ENCODE data around the gene ZNF526.

Gene ZNF526

DNA sequence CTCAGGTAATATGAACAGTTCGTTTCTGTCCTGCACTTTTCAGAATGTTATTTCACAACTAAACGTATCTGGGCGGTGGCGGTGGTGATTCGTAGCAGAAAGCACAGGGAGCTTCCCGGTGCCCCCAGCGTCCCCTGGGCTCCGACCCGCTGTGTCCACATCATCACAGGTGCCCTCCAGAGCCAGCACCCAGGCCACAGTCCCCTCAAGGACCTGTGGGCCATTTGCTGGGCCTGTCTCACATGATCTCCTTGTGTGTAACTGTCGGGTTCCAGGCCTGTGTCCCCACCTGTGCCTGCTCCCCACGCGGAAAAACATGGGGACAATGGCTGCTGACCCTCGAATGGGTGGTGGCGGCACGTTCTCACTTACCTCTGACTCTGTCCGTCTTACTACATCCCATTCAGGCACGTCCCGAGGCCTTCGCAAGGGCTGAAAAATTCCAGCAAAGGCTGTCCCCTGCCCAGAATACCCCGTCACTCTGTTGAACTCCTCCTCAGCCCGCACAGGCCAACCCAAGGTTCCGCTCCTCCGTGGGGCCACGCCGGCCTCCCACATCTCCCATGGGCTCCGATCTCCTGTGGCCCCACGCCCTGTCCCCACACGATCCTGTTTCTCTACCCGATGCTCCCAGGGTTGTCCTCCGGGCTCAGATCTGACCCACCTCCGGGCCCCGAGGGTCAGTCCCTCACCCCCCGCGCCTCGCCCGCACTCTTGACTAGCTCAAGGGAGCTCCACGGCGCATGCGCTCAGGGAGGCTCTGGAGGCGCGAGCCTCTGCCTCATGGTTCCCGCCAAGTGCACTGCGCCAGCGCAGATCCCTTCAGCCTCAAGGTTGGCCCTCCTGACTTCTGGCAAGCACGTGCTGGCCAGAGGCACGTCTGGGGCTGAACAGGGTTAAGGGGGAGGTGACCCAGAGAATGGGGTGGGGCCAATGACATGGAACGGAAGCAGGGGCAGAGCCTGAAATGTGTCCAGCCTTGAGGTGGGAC, 23.8 kb upstream of the ZNF526 start:
- no peak for DNase-seq

DNA sequence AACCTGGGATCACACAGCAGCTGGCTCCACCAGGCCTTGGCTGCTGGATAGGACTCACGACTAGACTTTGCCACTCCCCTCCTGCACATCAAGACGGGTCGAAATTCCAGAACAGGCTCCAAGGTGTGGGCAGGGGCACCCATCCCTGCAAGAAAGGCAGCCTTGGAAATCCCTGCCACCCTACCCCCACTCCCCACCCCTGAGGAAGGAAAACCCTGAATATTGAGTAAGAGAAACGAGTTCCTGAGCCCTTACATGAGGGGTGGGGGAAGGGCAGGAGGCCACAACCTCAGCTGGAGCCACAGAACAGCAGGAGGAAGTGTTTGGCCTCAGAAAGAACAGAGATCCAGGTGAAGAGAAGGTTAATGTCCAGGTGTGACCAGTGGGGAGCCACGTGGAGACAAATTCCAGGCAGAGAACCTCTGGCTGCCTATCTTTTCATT, 22.7 kb upstream of the ZNF526 start:
- no peak for DNase-seq

DNA sequence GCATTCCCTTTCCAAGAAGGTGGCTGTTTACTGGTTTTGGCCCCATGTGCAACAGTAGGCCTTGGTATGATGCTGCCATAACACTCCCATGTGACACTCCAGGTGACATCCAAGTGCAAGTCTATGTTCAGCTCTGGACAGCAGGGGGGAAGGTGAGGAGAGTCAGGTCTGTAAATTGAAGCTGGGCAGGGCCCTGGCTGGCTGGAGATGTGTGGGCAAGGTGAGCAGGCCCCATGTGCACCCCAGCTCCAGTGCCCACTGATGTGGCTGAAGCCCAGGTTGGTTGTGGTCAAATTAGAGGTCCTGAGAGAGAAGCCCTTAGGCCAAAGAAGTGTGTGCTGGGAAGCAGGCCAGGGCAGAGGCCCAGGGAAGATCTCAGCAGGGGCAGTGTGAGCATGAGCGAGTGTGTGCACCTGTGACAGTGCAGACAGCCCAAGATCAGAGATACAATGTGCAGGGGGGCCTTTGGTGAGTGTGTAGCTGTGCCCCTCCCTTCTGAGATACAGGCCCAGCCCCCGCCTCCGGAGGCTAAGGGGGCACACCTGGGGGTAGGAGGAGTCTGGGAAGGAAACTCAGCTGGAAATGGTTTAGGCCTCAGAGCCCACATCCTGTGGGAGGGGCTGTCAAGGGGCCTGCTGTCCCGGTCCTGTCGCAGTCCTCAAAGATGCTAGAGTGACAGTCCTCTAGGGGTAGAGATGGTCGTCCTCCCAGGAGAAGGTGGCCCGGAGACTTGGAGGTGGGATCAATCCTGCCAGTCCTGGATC, 21.3 kb upstream of the ZNF526 start:
- no peak for DNase-seq

- DNase-seq = no peak
Measured at GRCh38 chr19:42199440-42200115, 20.5 kb upstream of the ZNF526 start.

DNA sequence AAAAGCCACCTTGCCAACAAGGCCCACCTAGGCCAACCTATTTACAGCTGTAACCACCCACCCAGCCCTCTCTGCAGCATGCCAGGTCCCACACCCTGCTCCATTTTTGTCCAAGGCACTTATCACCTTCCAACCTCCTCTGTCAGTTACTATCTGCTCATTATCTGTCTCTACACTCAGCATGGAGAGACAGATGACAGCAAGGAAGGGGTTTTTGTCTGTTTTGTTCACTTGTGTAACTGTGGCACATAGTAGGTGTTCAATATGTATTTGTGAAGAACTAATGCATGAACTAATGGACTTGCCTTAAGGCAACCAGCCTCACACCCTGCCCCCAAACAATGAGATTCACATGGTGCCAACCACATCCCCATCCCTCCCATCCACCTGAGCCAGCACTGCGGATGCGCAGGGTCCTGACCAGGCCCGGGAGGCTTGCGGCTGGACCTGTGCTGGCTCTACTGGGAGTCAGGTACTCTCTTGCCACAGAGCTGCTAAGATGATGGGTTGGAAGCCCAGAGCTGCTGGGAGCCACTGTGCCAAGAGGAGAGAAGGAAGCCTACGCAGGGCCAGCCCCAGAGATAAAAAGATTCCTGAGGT, 19.9 kb upstream of the ZNF526 start:
- DNase-seq = no peak

DNA sequence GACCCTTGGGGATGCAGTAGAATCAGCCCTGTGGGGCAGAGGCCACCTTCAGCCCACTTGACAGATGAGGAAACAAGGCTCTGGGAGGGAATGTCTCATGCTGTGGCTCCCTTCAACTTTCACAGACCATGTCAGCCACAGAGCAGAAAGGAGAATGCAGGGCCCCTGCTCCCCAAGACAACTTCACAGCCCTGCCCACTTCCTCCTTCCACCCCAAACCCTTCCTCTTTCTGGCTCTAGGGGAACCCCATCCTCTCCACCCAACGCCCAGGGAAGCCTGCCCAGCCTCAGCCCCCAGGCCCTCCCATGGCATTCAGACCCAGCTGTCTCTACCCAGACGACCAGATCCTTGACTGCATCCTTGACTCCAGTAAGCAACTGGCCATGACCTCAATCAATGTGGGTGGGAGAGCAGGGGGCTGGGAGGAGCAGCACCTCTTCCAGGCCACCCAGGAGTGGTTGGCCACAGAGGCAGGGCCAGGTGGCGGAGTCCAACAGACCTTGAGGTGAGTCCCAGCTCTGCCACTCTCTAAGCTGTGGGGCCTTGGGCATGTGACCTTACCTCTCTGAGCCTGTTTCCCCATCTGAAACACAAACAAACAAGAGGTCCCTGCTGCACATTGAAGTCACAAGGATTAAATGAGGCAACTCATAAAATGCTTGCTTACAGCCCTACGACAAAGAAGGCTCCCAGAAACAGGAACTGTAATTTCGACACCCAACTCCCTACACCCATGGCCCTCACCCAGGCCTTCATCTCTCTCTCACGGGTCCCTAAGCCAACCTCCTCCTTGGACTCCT, 18.4 kb upstream of the ZNF526 start:
- no peak for DNase-seq

DNA sequence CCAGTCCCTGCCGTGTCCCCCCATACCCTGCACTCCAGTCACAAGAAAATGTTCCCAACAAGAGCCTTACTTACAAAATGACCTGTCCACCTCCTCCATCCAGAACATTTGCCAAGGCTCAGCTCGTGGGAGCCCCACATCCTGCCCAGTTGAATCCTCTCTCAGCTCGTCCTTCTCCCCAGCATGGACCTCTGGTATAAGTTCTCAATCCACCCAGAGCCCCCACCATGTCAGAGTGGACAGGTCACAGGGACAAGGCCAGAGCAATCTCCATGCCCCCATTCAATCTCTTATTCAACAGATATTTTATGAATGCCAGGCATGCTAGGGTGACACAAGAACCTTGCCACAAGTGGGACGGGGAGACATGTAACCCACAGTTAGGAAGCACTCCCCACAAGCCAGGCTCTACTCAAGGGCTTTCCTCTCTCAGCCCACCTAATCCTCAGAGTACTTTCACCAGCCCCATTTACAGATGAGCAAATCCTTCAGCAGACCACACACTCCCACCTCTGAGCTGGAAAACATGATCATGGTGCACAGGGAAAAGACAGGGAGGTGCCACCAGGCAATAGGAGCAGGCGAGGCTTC, 17.7 kb upstream of the ZNF526 start:
- no peak for DNase-seq

DNA sequence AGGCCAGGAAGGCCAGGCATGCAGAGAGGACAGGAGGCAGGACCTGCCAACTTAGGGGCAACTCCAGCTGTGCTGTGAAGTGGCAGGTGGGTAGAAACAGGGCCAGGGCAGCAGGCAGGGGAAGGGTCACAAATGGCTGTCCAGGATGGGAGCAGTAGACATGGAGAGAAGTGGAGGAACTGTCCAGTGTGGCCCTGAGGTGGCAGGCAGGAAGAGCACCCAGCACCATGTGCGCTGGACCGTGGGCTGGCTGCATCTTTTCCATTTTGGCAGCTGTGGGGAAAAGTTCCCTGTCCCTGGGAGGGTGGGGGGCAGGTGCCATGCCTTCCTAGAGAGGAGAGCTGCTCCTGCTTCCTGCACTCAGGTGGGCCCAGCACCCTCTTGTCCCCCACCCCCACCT, 16.4 kb upstream of the ZNF526 start:
- DNase-seq = no peak

DNA sequence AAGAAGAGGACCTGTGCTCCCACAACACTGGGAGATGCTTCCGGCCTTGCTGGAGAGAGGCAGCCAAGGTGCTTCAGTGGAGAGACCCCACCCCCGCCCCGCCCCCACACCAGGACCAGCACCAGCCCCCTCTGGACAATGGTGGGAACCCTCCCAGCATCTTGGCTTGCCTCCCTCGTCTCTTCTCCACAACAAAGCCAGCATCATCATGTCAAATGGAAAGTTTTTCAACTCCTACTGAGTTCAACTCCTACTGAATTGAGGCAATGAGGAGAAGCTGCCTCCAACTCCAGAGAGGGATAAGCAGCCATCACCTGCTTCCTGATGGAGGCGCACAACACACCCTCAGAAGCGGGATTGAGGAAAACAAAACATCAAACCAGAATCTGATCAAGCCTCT, 15.4 kb upstream of the ZNF526 start:
- DNase-seq = no peak

- no peak for DNase-seq
Measured at GRCh38 chr19:42206871-42207755, 13.0 kb upstream of the ZNF526 start.

DNA sequence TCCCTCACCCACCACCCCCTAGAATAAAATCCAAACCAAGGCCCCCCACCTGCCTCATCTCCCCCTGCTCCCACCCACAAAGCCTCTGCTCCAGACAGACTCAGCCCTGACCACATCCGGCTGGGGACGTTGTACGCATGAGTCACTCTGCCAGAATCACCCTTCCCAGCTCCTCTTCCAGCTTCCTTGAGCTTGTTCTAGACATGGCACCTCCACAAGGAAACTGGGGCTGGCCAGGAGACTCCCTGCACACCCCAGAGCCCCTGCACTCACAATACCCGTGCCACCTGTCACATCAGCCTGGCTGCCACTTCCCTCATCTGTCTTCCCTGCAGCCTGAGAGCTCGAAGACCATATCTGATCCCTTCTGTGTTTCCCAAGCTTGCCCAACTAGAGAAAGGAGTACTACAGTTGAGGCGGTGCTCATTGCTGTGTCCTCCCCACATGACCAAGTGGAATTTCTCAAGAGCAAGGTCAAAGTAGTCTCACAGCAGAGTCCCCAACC, 12.3 kb upstream of the ZNF526 start:
- no peak for DNase-seq

DNA sequence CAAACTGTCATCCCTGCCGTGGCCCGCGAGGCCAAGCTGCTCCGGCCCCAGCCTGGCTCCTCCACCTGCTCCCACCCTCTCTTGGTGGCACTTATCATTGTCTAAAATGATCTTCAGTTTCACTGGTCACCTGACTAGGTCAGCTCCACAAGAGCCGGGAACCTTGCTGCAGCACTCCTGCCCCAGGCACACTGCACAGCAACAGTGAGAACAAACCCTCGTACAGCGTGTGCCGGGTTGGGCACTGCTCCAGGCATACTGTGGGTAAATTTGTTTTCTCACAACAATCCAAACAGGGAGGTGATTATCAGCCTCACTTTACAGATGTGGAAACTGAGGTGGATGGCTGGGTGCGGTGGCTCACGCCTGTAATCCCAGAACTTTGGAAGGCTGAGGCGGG, 11.5 kb upstream of the ZNF526 start:
- DNase-seq = peak in 1 of 2 experiments; percentile 9

DNA sequence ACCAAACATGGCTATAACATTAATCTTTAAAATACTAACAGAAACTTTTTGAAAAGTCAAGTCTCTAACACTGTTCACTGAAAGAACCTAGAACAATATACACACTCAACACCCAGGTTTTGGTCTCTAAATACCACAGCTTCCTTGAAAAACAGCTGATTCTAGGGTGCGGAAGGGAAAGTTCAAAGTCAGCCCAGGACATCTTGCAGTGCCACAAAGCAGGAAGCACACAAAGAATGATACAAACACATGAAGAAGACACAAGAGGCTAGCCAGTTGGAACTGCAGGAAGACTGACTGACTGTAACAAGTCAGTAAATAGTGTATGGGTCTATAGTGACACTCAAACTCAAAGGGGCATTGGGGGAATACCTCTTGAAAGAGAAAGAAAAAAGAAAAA, 7.2 kb upstream of the ZNF526 start:
- no peak for DNase-seq

GRCh38 chr19:42214810-42215485, 5.2 kb upstream of the ZNF526 start:
- DNase-seq = no peak

GRCh38 chr19:42216653-42217519, 3.2 kb upstream of the ZNF526 start:
- DNase-seq = peak; percentile 26 to 63

- peak; percentile 95 to 96 for DNase-seq
Measured at GRCh38 chr19:42217520-42218437, 2.3 kb upstream of the ZNF526 start, which contains the start of gene DEDD2. DEDD2 (minus strand) TSS chr19:42217677; CDS start chr19:42217007, 670 bp downstream.

DNA sequence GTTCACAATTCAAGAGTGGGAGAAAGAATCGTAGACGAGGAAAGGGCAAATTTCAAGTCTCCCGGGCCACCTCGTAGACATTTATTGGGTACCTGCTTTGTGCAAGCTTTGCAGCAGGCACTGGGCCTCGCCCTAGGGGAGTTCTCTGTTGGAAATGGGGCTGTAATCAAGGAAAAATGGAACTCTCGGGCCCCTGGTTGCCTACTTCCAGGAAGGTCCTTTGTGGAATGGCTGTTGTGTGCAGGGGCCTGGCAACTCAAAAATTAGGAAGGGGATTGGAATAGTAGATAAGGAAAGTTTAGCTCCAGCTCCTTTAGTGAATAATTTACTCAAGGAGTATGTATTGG, 612 bp downstream of the ZNF526 start:
- DNase-seq = no peak

Measured in NCI-H2081 (cell line).